NCI-H524 treated with DMSO at 0.1 percent for 48 hours (cell line): ENCODE results near the gene BCL3.
"Not testable (repeated sequence)": the region's sequence is repeated elsewhere in the genome, so short reads cannot be mapped to it uniquely, and the experiment has no call there.

ENCODE experiments used
- DNase-seq: peaks from one replicate; lab custom pipeline; 2025; lab: John Stamatoyannopoulos, UW

BCL3 gene, protein sequence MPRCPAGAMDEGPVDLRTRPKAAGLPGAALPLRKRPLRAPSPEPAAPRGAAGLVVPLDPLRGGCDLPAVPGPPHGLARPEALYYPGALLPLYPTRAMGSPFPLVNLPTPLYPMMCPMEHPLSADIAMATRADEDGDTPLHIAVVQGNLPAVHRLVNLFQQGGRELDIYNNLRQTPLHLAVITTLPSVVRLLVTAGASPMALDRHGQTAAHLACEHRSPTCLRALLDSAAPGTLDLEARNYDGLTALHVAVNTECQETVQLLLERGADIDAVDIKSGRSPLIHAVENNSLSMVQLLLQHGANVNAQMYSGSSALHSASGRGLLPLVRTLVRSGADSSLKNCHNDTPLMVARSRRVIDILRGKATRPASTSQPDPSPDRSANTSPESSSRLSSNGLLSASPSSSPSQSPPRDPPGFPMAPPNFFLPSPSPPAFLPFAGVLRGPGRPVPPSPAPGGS

DNA sequence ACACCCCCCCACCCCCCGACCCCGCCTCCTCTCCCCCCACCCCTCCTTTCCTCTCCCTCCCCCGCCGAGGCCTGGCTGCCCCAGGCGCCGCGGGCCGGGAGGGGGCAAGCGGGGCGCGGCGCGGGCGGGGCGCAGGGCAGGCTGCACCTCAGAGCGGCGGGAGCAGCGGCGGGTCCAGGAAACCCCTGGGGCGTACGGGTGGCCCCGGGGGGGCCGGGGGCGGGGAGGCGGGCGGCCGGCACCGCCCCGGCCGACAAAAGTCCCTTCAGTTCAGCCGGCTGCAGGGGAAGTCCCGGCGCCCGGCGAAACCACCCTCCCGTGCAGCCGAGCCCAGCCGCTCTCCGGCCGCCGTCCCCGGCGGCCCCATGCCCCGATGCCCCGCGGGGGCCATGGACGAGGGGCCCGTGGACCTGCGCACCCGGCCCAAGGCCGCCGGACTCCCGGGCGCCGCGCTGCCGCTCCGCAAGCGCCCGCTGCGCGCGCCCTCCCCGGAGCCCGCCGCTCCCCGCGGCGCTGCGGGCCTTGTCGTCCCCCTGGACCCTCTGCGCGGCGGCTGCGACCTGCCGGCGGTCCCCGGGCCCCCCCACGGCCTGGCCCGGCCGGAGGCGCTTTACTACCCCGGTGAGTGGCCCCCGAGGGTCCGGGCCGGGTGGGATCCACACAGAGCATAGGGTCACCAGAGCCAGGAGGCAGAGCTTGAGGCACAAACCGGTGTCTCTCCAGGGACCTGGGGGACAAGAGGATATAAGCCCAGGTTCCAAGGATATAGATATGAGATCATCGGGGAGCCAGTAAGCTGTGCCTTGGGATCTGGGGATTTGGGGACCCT, at the start of gene BCL3:
Gene BCL3, plus strand, starts transcription at position 283 of the 829 bp plus-strand sequence. Its CDS starts 83 bp downstream, at position 366.
- DNase-seq = no peak

DNA sequence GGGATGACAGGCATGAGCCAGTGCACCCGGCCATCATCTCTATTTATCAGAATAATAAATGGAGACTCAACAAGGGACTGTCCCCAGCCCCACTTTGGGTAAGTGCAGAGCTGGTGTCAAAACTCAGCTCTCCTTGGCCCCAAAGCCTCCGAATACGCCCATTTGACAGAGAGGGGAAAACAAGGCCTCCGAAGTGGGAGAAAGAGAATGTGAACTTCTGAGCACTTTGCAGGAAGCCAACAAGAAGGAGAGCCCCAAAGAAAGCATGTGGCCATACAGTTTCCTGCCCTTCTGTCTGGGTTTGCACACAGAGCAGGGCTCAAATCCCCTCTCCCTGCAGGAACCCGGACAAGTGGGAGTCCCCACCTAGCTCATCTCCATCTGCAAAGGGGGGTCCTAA, 48.0 kb upstream of the BCL3 start:
- no peak for DNase-seq

DNA sequence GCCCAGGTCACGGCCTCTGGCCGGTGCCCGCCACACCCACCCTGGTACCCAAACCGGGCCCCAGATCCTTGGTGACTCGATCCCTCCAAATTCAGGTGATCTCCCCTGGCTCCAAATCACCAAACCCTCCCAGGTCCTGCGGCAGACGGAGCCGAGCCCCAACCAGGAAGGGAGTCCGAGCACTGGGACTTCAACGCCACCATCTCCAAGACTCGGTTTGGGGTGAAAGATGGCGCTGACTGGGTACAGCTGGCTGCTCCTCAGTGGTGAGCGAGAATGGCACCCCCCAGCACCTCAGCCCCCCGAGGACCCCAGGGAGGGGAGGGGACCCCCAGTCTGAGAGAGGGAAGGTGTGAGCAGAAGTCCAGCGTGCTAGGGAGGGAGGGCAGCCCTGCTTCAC, 47.3 kb upstream of the BCL3 start:
- DNase-seq = no peak

DNA sequence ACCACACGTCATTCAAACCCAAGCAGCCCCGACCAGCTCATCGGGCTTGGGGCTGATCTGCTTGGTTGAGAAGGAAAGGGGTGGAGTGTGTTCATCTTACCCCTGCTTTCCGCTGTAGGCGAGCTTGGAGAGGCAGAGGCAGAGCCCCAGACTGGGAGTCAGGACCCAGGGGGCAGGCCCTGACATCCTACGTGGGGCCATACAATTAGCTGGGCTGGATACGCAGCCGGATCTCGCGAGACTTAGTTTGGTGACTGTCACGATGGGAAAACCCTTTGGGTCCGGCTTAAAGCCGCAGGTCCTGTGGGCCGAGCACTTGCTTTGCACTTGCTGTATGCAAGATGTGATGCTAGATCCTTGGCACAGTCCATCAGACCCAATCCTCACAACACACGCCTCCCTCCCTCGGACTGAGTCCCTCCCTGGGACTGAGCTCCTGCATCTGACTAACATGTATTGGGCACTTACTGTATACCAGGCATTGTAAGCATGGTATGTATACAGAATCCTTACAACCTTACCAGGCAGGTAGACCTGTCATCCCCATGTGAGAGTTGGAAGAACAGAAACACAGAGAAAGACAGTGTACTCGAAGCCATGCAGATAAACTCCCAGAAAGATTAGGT, 45.8 kb upstream of the BCL3 start:
- no peak for DNase-seq

DNA sequence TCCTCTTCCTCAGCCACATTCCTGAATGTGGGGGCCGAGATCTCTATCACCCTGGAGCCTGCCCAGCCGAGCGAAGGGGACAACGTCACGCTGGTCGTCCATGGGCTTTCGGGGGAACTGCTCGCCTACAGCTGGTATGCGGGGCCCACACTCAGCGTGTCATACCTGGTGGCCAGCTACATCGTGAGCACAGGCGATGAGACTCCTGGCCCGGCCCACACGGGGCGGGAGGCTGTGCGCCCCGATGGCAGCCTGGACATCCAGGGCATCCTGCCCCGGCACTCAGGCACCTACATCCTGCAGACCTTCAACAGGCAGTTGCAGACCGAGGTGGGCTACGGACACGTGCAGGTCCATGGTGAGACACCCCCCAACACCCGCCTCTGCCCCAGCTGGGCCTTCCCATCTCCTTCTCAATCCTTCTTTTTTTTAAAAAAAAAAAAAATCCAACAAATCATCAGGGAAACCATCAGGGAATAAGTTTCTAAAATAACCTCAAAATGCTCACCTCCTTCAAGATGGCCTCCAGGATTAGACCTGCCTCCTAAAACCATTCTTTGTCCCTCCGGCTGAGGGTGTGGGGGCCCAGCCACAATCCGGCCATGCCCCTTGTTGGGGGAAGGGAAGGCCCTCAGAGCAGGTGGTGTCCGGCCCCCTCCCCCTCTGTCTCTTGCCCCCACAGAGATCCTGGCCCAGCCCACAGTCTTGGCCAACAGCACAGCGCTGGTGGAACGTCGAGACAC, 45.0 kb upstream of the BCL3 start:
- DNase-seq = no peak

DNA sequence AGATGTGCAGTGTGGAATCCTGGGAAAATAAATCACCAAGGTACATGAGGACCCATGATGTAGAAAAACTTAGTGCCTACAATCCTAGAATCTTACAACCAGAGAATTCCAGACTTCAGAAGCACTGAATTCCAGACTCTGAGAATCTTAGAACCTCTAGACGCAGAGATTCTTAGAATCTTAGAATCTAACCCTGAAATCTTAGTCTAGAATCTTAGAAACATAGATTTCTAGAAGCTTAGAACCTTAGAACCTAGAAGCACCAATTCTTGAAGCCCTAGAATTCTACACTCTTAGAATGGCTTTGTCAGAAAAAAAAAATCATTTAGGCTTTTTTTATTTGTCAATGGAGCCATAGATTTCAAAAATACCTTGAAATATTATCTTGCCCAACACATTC, 43.5 kb upstream of the BCL3 start:
- no peak for DNase-seq

DNA sequence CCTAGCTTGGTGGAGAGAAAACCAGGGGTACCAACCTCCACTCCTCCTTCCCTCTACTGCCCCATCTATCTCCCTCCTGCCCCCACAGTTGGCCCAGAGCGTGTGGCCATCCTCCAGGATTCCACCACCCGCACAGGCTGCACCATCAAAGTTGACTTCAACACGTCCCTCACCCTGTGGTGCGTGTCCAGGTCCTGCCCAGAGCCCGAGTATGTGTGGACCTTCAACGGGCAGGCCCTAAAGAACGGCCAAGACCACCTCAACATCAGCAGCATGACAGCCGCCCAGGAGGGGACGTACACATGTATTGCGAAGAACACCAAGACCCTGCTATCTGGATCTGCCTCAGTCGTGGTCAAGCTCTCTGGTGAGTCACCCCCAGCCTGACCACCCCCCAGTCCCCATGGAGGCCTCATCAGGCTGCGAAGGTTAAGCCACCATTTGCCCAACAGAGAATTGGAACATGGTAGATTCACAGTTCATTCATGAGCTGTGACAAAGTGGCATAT, 43.0 kb upstream of the BCL3 start:
- DNase-seq = no peak

DNA sequence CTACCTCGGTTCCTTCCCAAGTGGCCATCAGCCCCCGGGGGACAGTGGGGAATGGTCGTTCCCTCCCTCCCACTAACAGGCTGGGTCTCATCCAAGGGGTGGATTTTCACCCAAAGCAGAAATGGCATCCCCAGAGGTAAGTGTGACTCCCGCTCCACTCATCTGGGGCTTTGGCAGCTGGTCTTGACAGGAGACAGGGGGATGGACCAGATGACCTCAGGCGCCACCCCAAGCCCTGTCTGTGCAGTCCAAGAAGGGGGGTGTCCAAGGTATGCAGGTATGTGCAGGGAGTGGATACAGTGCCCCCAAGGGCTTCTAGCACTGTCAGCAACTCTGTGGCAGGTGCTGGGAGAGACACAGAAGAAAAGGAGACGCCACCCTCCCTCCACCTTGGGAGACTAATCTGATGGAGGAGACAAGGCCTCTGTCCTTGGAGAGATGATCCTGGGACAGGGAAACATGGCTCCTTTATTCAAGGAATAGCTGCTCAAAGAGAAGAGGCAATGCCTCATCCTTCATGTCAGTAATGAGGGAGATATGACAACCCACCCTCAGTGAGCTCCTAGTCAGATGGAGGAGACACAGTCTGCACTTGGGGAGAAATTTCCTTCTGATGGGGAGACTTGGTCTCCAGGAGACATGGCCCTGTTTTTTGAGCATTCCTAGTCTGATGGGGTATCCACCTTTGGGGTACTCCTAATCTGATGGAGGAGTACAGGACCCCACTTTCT, 41.8 kb upstream of the BCL3 start:
- DNase-seq = no peak

DNA sequence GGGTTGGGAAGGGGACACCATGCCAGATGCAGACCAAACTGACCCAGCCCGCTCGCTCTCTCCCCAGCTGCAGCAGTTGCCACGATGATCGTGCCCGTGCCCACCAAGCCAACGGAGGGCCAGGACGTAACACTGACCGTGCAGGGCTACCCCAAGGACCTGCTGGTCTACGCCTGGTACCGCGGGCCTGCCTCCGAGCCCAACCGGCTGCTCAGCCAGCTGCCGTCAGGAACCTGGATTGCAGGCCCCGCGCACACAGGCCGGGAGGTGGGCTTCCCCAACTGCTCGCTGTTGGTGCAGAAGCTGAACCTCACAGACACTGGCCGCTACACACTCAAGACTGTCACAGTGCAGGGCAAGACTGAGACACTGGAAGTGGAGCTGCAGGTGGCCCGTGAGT, 40.7 kb upstream of the BCL3 start:
- no peak for DNase-seq

DNA sequence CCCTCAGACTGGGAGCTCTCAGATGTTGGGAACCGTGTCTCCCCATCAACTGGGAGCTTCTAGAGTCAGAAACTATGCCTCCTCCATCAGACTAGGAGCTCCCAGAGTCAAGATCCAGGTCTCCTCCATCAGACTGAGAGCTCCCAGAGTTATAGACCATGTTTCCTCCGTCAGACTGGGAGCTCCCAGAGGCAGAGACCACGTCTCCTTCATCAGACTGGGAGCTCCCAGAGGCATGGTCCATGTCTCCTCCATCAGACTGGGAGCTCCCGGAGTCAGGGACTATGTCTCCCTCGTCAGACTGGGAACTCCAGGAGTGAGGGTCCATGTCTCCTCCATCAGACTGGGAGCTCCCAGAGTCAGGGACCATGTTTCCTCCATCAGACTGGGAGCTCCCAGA, 39.6 kb upstream of the BCL3 start:
- DNase-seq = no peak

DNA sequence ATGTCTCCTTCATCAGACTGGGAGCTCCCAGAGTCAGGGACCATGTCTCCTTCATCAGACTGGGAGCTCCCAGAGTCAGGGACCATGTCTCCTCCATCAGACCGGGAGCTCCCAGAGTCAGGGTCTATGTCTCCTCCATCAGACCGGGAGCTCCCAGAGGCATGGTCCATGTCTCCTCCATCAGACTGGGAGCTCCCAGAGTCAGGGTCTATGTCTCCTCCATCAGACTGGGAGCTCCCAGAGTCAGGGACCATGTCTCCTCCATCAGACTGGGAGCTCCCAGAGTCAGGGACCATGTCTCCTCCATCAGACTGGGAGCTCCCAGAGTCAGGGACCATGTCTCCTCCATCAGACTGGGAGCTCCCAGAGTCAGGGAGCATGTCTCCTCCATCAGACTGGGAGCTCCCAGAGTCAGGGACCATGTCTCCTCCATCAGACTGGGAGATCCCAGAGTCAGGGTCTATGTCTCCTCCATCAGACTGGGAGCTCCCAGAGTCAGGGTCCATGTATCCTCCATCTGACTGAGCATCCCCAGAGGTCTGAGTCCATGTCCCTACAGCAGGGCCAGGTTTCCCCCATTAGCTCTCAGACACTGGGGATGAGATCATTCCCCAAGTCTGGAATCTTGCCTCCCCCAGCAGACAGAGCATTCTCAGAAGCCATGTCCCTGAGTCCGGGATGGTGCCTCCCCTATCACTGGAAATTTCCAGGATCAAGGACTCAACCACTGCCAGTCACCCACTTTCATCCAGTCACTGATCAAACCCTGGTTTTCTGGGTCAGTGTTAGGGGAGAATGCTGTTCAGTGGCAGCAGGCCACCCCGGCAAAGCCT, 38.9 kb upstream of the BCL3 start:
- not testable (repeated sequence) for DNase-seq

DNA sequence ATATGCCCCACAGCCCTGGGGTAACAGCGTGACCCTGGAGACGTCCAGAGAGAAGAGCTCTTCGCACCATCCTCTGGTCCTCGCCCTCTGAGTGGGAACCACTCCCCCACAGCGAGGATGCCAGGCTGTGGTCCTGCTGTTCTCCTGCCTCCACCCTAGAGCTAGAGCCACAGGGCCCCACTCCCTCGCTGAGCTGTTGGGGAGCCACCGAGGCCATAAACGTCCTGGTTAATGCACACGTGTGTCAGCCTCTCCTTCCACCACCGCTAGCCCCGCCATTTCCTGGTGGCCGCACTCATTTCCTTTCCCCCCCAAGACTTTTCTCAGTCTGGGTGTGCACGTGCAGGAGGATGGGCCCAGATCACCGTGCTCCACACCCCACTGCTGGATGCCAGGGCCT, 38.0 kb upstream of the BCL3 start:
- no peak for DNase-seq

DNA sequence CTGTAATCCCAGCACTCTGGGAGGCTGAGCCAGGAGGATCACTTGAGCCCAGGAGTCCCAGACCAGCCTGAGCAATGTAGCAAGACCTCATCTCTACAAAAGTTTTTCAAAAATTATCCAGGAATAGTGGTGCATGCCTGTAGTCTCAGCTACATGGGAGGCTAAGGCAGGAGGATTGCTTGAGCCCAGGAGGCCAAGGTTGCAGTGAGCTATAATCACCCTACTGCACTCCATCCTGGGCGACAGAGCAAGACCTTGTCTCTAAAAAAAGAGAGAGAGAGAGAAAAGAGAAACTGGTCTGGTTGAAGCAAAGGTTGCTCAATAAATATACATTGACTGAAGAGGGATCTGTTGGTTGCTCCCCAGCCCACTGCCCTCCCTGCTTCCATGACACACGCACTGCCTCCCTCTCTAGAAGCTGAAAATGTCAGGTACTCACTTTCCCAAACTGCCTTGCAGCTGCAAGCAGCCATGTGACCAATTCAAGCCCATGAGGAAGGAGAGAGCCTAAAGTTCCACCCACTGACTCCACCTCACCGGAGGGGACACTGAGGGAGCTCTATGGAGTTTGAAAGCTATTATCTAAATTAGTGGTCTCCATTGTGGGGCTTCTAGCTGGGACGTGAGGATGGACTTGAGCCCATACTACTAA, 35.5 kb upstream of the BCL3 start:
- DNase-seq = no peak

DNA sequence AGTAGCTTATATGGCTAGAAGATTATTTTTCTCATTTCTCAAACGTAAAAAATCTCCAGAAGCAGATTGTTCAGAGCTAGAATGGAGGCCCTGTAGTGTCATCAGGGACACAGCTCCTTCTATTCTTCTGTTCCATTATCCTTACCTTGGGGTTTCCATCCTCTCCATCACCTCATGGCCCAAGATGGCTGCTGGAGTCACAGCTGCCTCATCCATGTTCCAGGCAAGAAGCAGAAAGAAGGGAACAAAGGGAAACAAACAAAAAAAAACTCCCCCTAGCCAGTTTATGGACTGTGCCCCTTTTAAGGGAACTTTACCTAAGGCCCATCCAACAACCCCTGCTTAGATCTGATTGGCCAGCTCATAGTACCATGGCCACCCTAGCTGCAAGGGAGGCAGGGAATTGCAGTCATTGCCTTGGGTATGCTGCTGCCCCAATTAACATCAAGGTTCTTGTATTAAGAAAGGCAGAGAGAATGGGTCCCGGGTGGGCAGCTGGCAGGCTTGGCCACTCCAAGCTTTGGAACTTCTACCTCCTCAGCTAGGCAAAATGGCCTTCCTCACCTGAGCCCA, 33.8 kb upstream of the BCL3 start:
- DNase-seq = no peak

DNA sequence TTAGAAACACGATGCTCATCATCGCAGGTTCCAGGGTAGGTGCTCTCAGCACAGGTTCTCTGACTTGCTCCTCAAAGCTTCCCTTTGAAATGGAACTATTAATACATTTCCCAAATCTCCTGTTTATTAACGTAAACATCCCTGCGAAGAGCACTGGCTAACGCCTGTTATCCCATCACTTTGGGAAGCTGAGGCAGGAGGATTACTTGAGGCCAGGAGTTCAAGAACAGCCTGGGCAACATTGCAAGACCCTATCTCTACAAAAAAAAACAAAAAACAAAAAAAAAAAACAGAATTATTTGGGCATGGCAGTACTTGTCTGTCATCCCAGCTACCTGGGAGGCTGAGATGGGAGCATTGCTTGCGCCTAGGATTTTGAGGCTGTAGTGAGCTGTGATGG, 30.9 kb upstream of the BCL3 start:
- DNase-seq = no peak

DNA sequence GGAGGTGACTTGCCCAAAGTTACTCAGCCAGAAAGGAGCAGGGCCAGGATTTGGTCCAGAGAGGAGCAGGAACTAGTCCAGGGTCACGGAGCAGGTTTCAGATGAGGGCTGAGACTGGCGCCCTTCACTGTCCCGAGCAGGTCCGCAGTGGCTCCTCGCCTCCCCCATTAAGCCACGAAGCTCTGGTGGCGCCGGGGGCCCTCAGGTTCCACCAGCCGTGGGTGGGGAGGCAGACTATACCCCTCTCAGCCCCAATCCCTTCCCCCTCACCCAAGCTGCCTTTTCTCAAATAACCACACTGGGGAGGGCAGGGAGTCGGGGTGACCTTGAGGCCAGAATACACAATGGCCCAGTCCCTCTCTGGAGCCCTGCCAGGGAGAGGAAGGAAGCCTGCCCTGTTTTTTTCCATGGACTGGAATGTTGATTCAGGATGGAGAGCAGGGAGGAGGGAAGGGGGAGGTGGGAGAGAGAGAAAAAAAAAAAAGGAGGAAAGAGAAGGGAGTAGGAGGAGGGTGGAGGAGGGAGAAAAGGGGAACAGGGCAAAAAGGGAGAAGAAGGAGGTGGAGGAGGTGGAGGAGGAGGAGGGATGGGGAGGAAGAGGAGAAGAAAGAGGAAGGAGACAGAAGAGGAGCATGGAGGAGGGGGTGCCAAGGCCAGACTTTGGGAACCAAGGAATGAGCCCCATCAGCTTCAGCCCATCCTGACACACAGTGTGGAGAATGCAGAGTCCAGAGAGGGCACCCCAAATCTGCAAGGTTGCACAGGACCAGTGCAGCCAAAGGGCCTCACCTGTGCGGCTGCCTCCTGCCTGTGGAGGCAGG, 29.9 kb upstream of the BCL3 start:
- no peak for DNase-seq

DNA sequence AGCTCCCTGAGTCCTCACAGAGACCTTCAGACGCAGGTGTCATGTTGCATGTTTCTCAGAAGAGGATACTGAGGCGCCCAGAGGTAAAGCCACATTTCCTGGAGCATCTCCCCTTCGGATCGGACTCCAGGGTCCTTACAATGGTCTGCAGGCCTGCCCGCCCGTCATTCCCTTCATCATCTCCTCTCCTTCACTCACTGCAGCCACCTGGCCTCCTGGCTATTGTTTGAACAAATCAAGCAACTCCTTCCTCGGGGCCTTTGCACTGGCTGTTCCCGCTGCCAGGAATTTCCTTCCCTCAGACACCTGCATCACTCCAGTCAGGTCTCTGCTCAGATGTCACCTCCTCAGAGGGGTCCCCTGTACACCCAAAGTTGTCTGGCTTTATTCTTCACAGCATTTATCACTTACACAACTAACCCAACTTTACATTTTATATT, 29.2 kb upstream of the BCL3 start:
- DNase-seq = no peak

DNA sequence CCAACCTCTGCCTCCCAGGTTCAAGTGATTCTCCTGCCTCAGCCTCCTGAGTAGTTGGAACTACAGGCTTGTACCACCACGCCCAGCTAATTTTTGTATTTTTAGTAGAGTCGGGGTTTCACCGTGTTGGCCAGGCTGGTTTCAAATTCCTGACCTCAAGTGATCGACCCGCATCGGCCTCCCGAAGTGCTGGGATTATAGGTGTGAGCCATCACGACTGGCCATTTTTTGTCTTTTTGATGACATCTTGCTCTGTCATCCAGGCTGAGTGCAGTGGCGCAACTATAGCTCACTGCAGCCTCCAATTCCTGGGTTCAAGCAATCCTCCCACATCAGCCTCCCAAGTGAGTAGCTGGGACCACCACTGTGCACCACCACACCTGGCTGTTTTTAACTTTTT, 28.1 kb upstream of the BCL3 start:
- DNase-seq = not testable (repeated sequence)
